Stomach (tissue), 9 donors: ENCODE data around the gene SPTLC2. TPM values are rescaled to one million over a fixed set of nuclear protein-coding genes. Genes with fewer than 3 reads are reported as not detected.
"Not testable (repeated sequence)": the region's sequence is repeated elsewhere in the genome, so short reads cannot be mapped to it uniquely, and the experiment has no call there.

Experiments used
- DNase-seq, 2 donors: peaks; one replicate each; pipeline versions ENCODE4 v3.0.0 to v3.0.0-alpha.2; 2013 to 2019
- H3K27ac ChIP-seq, 5 donors: fragments of 200-600 bp in 4 of 5; sonication (generic) in 4 of 5; one replicate each; pipeline ENCODE4 v1.5.1; 2013 to 2019; ENCODE audit warnings: mild to moderate bottlenecking in 1 of 5, moderate library complexity in 1 of 5
- H3K27me3 ChIP-seq, 3 donors: fragments of 200-600 bp; sonication (generic); one replicate each; pipeline ENCODE4 v1.5.1; 2017 to 2019; ENCODE audit warnings: mixed run types in 1 of 3
- H3K36me3 ChIP-seq, 4 donors: fragments of 200-600 bp; sonication (generic); 1 replicate in 3 of 4; 2 replicates in 1 of 4; pipeline ENCODE4 v1.5.1; 2016 to 2019
- H3K4me1 ChIP-seq, 4 donors: fragments of 200-600 bp; sonication (generic); one replicate each; pipeline ENCODE4 v1.5.1; 2016 to 2019
- H3K4me3 ChIP-seq, 4 donors: fragments of 200-600 bp; sonication (generic) in 3 of 4; one replicate each; pipeline ENCODE4 v1.5.1; 2016 to 2019; ENCODE audit warnings: mild to moderate bottlenecking in 1 of 4
- H3K9me3 ChIP-seq, 4 donors: fragments of 200-600 bp; sonication (generic); one replicate each; pipeline ENCODE4 v1.5.1; 2016 to 2019
- EP300 ChIP-seq: sonication (generic); formaldehyde crosslinking; IDR thresholded peaks from one replicate; pipeline ENCODE4 v1.6.1; 2017; ENCODE audit warnings: antibody characterized with exemption
- POLR2A ChIP-seq, 4 donors: fragments of 450-650 bp; IDR thresholded peaks; one replicate each; pipeline ENCODE4 v1.6.1; 2016; ENCODE audit warnings: antibody characterized with exemption in 4 of 4, control low read depth in 2 of 4, mild to moderate bottlenecking in 1 of 4, moderate library complexity in 1 of 4
- POLR2AphosphoS5 ChIP-seq, 3 donors: sonication (generic); formaldehyde crosslinking; IDR thresholded peaks; one replicate each; pipeline ENCODE4 v1.6.1; 2016; ENCODE audit warnings: antibody characterized with exemption in 3 of 3
- WGBS, 5 donors: extraction: QIAGEN DNeasy Blood & Tissue Kit in 3 of 5; methylation state at CpG; one replicate each; pipeline versions ENCODE4 v1.1.5 to v1.1.7; 2013 to 2018; 5-methylcytosine and 5-hydroxymethylcytosine counted together
- intact Hi-C: fragments of 100-400 bp; cut with DNase I; formaldehyde crosslinking; loops from one replicate; pipeline ENCODE4 v1.15.1; 2023; ENCODE audit warnings: low total_unique reads
- polyA plus RNA-seq, 3 donors: library from polyadenylated mRNA; stranded (reverse); fragments of 200-250 nt; gene quantifications; one replicate each; pipeline ENCODE4 v1.2.3, GENCODE V29; 2013
- total RNA-seq, 5 donors: library from RNA; depleted of rRNA; stranded (reverse); fragments of >200 nt; gene quantifications; one replicate each; pipeline versions ENCODE4 v1.1.0 to v1.2.3, GENCODE V29; 2014 to 2016
- TF ChIP-seq, protein P1 (sequence below), 7 experiments: fragments of 450-650 bp in 4 of 7; fragments of 200-600 bp in 3 of 7; sonication (generic) in 3 of 7; IDR thresholded peaks; one replicate each; pipeline ENCODE4 v1.5.1; 2016 to 2019; ENCODE audit warnings: antibody characterized with exemption in 7 of 7, control low read depth in 2 of 7, mild to moderate bottlenecking in 1 of 7
- donor health status: healthy with polysubstance abuse.
- donor health status: Bipolar disorder and iron deficiency.
- donor health status: healthy.

The SPTLC2 gene
- total and polyA plus RNA-seq, 8 donors: 3.4 to 97.5 (median 13.6) TPM

DNA sequence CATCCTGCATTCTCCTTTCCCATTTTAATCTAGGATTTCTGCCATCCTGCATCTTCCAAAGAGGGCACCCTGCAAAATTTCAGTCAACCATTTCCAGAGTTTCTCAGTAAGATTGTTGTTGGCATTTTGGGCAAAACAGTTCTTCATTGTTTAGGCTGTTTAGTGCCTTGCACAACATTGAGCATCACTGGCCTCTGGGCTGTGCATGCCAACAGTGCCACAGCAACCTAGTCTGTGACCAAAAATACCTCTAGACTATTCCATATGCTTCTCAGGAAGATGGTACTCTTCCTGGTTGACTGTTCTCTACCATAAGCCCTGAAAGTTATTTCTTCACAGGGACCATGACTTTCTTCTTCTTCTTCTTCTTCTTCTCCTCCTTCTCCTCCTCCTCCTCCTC lies 85.4 kb downstream of the SPTLC2 start:
- Histone ChIP-seq H3K4me1 (peaks cover 0 to 14% (median 4%) of the 10 kb centered on the region in 4 donors), H3K27me3 (no peaks in the 10 kb centered on the region), H3K27ac (no peak overlapping the region), H3K36me3 (peaks cover 0 to 34% (median 27%) of the 10 kb centered on the region in 4 donors), H3K9me3 (no peaks in the 10 kb centered on the region), H3K4me3 (no peak overlapping the region)
- intact Hi-C loops: no loop called here
- DNase-seq: no peak
- no peak for TF ChIP-seq POLR2AphosphoS5 (IDR thresholded peaks at IDR 0.05)

DNA sequence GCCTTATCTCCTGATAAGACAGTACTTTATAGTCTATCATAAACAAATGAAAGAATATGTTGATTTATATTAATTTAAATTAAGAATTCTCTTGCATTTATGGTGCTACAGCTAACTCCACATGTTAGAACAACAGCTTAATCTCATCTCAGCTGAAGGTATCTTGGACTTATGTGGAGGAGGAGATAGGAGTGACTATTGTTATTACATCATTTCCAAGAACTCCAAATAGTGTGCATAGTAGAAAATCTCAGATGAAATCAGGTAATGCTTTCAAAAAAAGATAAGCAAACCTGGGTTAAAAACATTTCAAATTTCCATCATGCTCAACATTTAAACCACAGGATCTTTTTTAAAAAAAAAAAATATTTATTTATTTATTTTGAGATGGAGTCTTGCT lies 86.5 kb downstream of the SPTLC2 start:
- intact Hi-C loops: no loop called here
- H3K4me1 ChIP-seq: peaks cover 0 to 15% (median 5%) of the 10 kb centered on the region in 4 donors
- no peaks in the 10 kb centered on the region for H3K9me3 ChIP-seq

DNA sequence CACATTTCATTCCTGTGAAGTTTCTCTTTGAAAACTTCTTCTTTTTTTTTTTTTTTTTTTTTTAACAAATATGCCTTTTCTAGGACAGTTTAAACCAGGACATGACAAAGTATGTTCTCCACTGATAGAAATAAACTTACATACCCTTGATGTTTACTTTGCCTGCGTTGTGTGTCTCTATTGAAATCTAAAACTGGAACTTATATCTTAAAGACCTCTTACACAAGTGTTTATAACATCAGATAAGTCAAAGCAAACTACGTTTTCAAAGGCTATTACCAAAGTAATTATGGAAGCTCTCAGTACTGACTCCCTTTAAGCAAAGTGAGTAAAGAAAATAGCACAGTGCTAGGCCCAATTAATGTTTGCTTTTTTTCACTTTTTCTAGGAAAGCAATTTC lies 87.2 kb downstream of the SPTLC2 start:
- Histone ChIP-seq H3K27ac (no peak overlapping the region), H3K27me3 (no peaks in the 10 kb centered on the region), H3K9me3 (no peaks in the 10 kb centered on the region), H3K4me1 (peaks cover 0 to 15% (median 5%) of the 10 kb centered on the region in 4 donors), H3K4me3 (no peak overlapping the region), H3K36me3 (peaks cover 0 to 26% (median 14%) of the 10 kb centered on the region in 4 donors)
- TF ChIP-seq EP300 (no peak), POLR2AphosphoS5 (IDR thresholded peaks at IDR 0.05) (no peak), POLR2A (IDR thresholded peaks at IDR 0.05) (no peak)
- TF ChIP-seq, protein P1, sequence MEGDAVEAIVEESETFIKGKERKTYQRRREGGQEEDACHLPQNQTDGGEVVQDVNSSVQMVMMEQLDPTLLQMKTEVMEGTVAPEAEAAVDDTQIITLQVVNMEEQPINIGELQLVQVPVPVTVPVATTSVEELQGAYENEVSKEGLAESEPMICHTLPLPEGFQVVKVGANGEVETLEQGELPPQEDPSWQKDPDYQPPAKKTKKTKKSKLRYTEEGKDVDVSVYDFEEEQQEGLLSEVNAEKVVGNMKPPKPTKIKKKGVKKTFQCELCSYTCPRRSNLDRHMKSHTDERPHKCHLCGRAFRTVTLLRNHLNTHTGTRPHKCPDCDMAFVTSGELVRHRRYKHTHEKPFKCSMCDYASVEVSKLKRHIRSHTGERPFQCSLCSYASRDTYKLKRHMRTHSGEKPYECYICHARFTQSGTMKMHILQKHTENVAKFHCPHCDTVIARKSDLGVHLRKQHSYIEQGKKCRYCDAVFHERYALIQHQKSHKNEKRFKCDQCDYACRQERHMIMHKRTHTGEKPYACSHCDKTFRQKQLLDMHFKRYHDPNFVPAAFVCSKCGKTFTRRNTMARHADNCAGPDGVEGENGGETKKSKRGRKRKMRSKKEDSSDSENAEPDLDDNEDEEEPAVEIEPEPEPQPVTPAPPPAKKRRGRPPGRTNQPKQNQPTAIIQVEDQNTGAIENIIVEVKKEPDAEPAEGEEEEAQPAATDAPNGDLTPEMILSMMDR (IDR thresholded peaks at IDR 0.05): no peak
- no peak for DNase-seq
- intact Hi-C loops: no loop called here
- 33 to 55% (median 39%) methylated on average over 2 of the region's 2 CpGs for WGBS, 5 donors

More for the DNA sequence above, 86.5 kb downstream of the SPTLC2 start:
- no peak for DNase-seq
- no peak overlapping the region for H3K27ac ChIP-seq
- peaks cover 0 to 27% (median 18%) of the 10 kb centered on the region in 4 donors for H3K36me3 ChIP-seq
- H3K27me3 ChIP-seq: no peaks in the 10 kb centered on the region
- no peak overlapping the region for H3K4me3 ChIP-seq
- no peak for TF ChIP-seq POLR2AphosphoS5 (IDR thresholded peaks at IDR 0.05)
- TF ChIP-seq, protein P1 (IDR thresholded peaks at IDR 0.05): no peak
- TF ChIP-seq POLR2A (IDR thresholded peaks at IDR 0.05): no peak
- no peak for TF ChIP-seq EP300

DNA sequence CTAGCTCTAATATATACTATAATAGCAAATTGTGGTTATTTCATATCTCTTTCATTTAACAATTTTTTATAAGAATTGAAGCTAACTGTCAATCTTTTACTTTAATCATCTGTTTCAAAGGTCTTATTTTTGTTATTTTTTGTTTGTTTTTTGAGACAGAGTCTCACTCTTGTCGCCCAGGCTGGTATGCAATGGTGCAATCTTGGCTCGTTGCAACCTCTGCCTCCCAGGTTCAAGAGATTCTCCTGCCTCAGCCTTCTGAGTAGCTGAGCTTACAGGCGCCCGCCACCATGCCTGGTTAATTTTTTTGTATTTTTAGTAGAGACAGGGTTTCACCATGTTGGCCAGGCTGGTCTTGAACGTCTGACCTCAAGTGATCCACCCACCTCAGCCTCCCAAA lies 87.7 kb downstream of the SPTLC2 start:
- DNase-seq, H3K27ac ChIP-seq, intact Hi-C loops, H3K9me3 ChIP-seq, H3K27me3 ChIP-seq, H3K4me3 ChIP-seq: not testable (repeated sequence)
- peaks cover 0 to 22% (median 12%) of the 10 kb centered on the region in 4 donors for H3K36me3 ChIP-seq
- H3K4me1 ChIP-seq: peaks cover 0 to 15% (median 5%) of the 10 kb centered on the region in 4 donors
- 90 to 96% (median 92%) methylated on average over 5 of the region's 5 CpGs for WGBS, 5 donors

DNA sequence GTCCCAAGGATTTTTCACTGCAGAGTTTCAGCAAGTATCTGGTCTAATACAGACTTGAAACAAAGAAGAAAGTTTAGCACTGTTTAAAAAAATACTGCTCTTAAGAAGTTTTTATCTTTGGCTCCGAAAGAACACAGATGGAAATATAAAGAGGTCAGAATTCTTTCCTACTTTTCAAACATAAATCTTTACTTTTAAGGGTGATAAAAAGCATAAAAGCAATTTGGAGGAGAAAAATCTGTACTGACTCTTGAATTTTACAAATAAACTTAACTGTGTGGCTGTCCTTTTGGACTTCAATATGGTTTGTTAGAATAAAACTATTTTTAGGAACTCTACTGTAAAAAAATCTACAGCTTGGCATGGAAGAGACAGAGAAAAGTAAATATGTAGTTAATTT lies 90.2 kb downstream of the SPTLC2 start:
- DNase-seq: no peak
- H3K9me3 ChIP-seq: no peaks in the 10 kb centered on the region
- no peak overlapping the region for H3K4me3 ChIP-seq
- TF ChIP-seq POLR2AphosphoS5 (IDR thresholded peaks at IDR 0.05): no peak
- no peak for TF ChIP-seq EP300
- TF ChIP-seq, protein P1 (IDR thresholded peaks at IDR 0.05): no peak
- TF ChIP-seq POLR2A (IDR thresholded peaks at IDR 0.05): no peak
- peaks cover 0 to 36% (median 19%) of the 10 kb centered on the region in 4 donors for H3K36me3 ChIP-seq
- H3K27ac ChIP-seq: no peak overlapping the region
- H3K4me1 ChIP-seq: peaks cover 0 to 15% (median 5%) of the 10 kb centered on the region in 4 donors
- intact Hi-C loops: no loop called here
- 11 to 56% (median 28%) methylated on average over 1 of the region's 1 CpG for WGBS, 5 donors
- H3K27me3 ChIP-seq: no peaks in the 10 kb centered on the region
